RWPE1 (cell line): Measurements from ENCODE around the gene PPP2R2D.

Experiments used
- CTCF ChIA-PET: fragments of 350-600 bp; sonication (Branson Sonifier 250); formaldehyde crosslinking; extraction: SDS; loops from one replicate; lab custom pipeline; 2021; lab: Yijun Ruan, JAX
- POLR2A ChIA-PET: fragments of 400-600 bp; formaldehyde crosslinking; extraction: SDS; loops from one replicate; lab custom pipeline; 2020; ENCODE audit warnings: antibody characterized with exemption; ENCODE audit not compliant: low non-redundant PET; lab: Yijun Ruan, JAX
- DNase-seq: peaks from one replicate; pipeline ENCODE4 v3.0.0; 2012; ENCODE audit warnings: low spot score
- H3K27ac ChIP-seq: fragments of 450-650 bp; 2 replicates; pipeline ENCODE4 v1.5.1; 2017
- CTCF ChIP-seq: fragments of 450-650 bp; conservative IDR thresholded peaks from 2 replicates; pipeline ENCODE4 v1.5.1; 2017; ENCODE audit warnings: low read depth, mild to moderate bottlenecking

Gene PPP2R2D

GRCh38 chr10:131998050-131998844, 97.4 kb downstream of the PPP2R2D start:
- no peak for DNase-seq
- H3K27ac ChIP-seq = peak overlapping the region; percentile 56
- CTCF ChIA-PET = interaction anchor here (2.4 kb wide), 1 partner anchor 25 kb away, joined by 12 read pairs; no protein-coding TSS in a partner anchor
- POLR2A ChIA-PET = interaction anchor here (0.7 kb wide), 1 partner anchor 26 kb away, joined by 3 read pairs; no protein-coding TSS in a partner anchor
- no peak for TF ChIP-seq CTCF

- no peak for DNase-seq
- no peak for TF ChIP-seq CTCF
- no peak overlapping the region for H3K27ac ChIP-seq
- ChIA-PET POLR2A (interaction anchor here (0.7 kb wide), 1 partner anchor 27 kb away, joined by 3 read pairs; no protein-coding TSS in a partner anchor), CTCF (interaction anchor here (1.0 to 4.1 kb wide), 2 partner anchors 24 kb away, joined by 4 to 22 read pairs; no protein-coding TSS in a partner anchor)
These were observed 98.3 kb downstream of the PPP2R2D start for GRCh38 chr10:131998845-131999681.

- POLR2A ChIA-PET = no interaction called here
- no peak overlapping the region for H3K27ac ChIP-seq
- TF ChIP-seq CTCF = no peak
- no peak for DNase-seq
- CTCF ChIA-PET = interaction anchor here (0.6 to 4.1 kb wide), 2 partner anchors 22 to 1811 kb away, joined by 3 to 22 read pairs; no protein-coding TSS in a partner anchor
These were observed 100.6 kb downstream of the PPP2R2D start for GRCh38 chr10:132001238-132001972.

GRCh38 chr10:132002004-132002403, 101.2 kb downstream of the PPP2R2D start:
- POLR2A ChIA-PET = no interaction called here
- CTCF ChIA-PET = interaction anchor here (4.1 kb wide), 1 partner anchor 21 kb away, joined by 22 read pairs; no protein-coding TSS in a partner anchor
- no peak overlapping the region for H3K27ac ChIP-seq
- TF ChIP-seq CTCF = no peak
- DNase-seq = no peak

- ChIA-PET POLR2A (no interaction called here), CTCF (interaction anchor here (4.1 kb wide), 1 partner anchor 20 kb away, joined by 22 read pairs; no protein-coding TSS in a partner anchor)
- H3K27ac ChIP-seq = no peak overlapping the region
- no peak for TF ChIP-seq CTCF
- DNase-seq = no peak
These were observed 102.6 kb downstream of the PPP2R2D start for GRCh38 chr10:132003282-132003924.
